Endothelial cell (in vitro differentiated cells): Measurements from ENCODE around the gene NDUFA9. TPM values are rescaled to one million over a fixed set of nuclear protein-coding genes. Genes with fewer than 3 reads are reported as not detected.

ENCODE experiments used
- DNase-seq: peaks from one replicate; pipeline ENCODE4 v3.0.0; 2021; ENCODE audit warnings: low spot score
- H3K27ac Mint-ChIP-seq: one replicate; pipeline ENCODE4 v1.8.0; 2021; ENCODE audit warnings: mixed read lengths, inconsistent platforms; ENCODE audit not compliant: unreplicated experiment
- H3K27me3 Mint-ChIP-seq: one replicate; pipeline ENCODE4 v1.8.0; 2021; ENCODE audit warnings: mild to moderate bottlenecking, moderate library complexity, mixed read lengths, inconsistent platforms; ENCODE audit not compliant: unreplicated experiment
- H3K36me3 Mint-ChIP-seq: one replicate; pipeline ENCODE4 v1.8.0; 2021; ENCODE audit warnings: mild to moderate bottlenecking, low read depth, mixed read lengths, inconsistent platforms; ENCODE audit not compliant: unreplicated experiment
- H3K4me1 Mint-ChIP-seq: one replicate; pipeline ENCODE4 v1.8.0; 2021; ENCODE audit warnings: mild to moderate bottlenecking, mixed read lengths, inconsistent platforms; ENCODE audit not compliant: unreplicated experiment
- H3K4me3 Mint-ChIP-seq: one replicate; pipeline ENCODE4 v1.8.0; 2021; ENCODE audit warnings: mild to moderate bottlenecking, mixed read lengths, inconsistent platforms; ENCODE audit not compliant: unreplicated experiment
- H3K9me3 Mint-ChIP-seq: one replicate; pipeline ENCODE4 v1.8.0; 2021; ENCODE audit warnings: mixed read lengths, inconsistent platforms; ENCODE audit not compliant: unreplicated experiment
- CTCF ChIP-seq: fragments of 200-600 bp; sonication (generic); IDR thresholded peaks from one replicate; pipeline ENCODE4 v1.5.0; 2021; ENCODE audit warnings: antibody characterized with exemption; ENCODE audit not compliant: unreplicated experiment
- total RNA-seq: library from RNA; stranded (reverse); fragmentation: NEBNext Ultra II Directional; extraction: Animal tissue kit (Norgen Biotek cat#: 25700); gene quantifications from one replicate; pipeline ENCODE4 v1.2.1, GENCODE V29; 2021; ENCODE audit not compliant: unreplicated experiment

Gene NDUFA9
- total RNA-seq, 1 donor from 2014 or later: 96.7 TPM

GRCh38 chr12:4648104-4648500 lies 812 bp upstream of the NDUFA9 start:
- Mint-ChIP-seq H3K27ac (peak overlapping the region; percentile 99), H3K4me3 (peak overlapping the region; percentile 98), H3K36me3 (no peaks in the 10 kb centered on the region), H3K27me3 (peaks cover 5% of the 10 kb centered on the region), H3K4me1 (peaks cover 20% of the 10 kb centered on the region), H3K9me3 (no peaks in the 10 kb centered on the region)
- no peak for DNase-seq
- TF ChIP-seq CTCF: no peak

GRCh38 chr12:4649358-4649661 lies 396 bp downstream of the NDUFA9 start:
- H3K4me1 Mint-ChIP-seq: peaks cover 20% of the 10 kb centered on the region
- H3K36me3 Mint-ChIP-seq: no peaks in the 10 kb centered on the region
- H3K9me3 Mint-ChIP-seq: no peaks in the 10 kb centered on the region
- H3K27ac Mint-ChIP-seq: peak overlapping the region; percentile 99
- peak overlapping the region; percentile 98 for H3K4me3 Mint-ChIP-seq
- H3K27me3 Mint-ChIP-seq: peaks cover 5% of the 10 kb centered on the region
- DNase-seq: no peak
- TF ChIP-seq CTCF: no peak

GRCh38 chr12:4653257-4653656 lies 4.3 kb downstream of the NDUFA9 start:
- TF ChIP-seq CTCF: no peak
- H3K4me3 Mint-ChIP-seq: no peak overlapping the region
- no peak for DNase-seq
- H3K36me3 Mint-ChIP-seq: peaks cover 14% of the 10 kb centered on the region
- peaks cover 16% of the 10 kb centered on the region for H3K4me1 Mint-ChIP-seq
- H3K27ac Mint-ChIP-seq: no peak overlapping the region
- peaks cover 5% of the 10 kb centered on the region for H3K27me3 Mint-ChIP-seq
- no peaks in the 10 kb centered on the region for H3K9me3 Mint-ChIP-seq

GRCh38 chr12:4653691-4654090 lies 4.8 kb downstream of the NDUFA9 start:
- no peak overlapping the region for H3K4me3 Mint-ChIP-seq
- H3K27ac Mint-ChIP-seq: no peak overlapping the region
- H3K9me3 Mint-ChIP-seq: no peaks in the 10 kb centered on the region
- peaks cover 14% of the 10 kb centered on the region for H3K36me3 Mint-ChIP-seq
- peaks cover 16% of the 10 kb centered on the region for H3K4me1 Mint-ChIP-seq
- DNase-seq: no peak
- peaks cover 4% of the 10 kb centered on the region for H3K27me3 Mint-ChIP-seq
- TF ChIP-seq CTCF: no peak

GRCh38 chr12:4663971-4664505 lies 15.1 kb downstream of the NDUFA9 start:
- TF ChIP-seq CTCF: no peak
- DNase-seq: no peak
- no peak overlapping the region for H3K27ac Mint-ChIP-seq
- no peaks in the 10 kb centered on the region for H3K4me1 Mint-ChIP-seq
- peak overlapping the region; percentile 14 for H3K4me3 Mint-ChIP-seq
- H3K9me3 Mint-ChIP-seq: no peaks in the 10 kb centered on the region
- H3K36me3 Mint-ChIP-seq: peaks cover 38% of the 10 kb centered on the region
- no peaks in the 10 kb centered on the region for H3K27me3 Mint-ChIP-seq
